T-helper 22 cell (primary cell): ENCODE measurements around the gene SRRM3.
A peak's percentile ranks its signal among the peaks of the same experiment; 100 is the strongest.
"Not testable (repeated sequence)": the region's sequence is repeated elsewhere in the genome, so short reads cannot be mapped to it uniquely, and the experiment has no call there.

Experiments used
- DNase-seq: peaks from one replicate; pipeline ENCODE4 v3.0.0-alpha.2; 2020; ENCODE audit warnings: low read depth

The SRRM3 gene

DNA sequence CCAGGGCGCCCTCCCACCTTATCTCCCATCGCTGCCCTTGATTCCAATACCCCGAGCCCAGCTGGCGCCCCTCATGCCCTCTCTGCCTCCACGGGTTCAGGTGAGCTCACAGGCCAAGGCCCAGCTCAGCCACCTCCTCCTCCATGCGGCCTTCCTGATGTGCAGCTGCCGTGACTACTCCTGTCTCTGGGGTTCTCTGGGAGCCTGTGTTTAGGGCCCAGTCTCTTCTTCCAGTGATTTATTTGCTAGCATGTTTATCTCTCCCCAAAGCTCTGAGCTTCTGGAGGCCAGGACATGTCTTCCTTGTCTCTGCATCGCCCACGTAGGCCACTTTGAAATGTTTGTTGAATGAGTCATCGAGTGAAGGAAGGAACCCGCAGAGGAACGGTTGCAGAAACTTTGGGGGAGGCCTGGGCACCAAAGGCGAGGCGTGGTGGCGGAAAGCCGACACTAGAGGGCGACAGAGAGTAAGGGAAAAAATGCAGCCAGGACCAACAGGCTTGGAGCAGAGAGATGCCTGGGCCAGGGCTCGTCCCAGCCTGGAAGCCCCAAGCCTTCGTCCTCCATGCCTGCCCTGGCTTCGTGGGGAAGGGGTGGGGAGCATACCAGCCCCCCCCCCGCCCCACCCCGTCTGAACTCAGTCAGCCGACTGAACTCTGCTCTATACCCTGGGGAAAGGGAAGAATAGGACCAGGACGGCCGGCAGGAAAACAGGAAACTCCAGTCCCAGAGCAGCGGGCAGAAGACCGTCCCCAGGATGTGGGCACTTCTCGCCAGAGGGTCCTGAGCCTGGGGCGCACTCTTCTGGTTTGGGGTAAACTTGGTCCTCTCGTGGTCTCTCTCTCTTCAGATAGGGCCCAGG is 89.9 kb downstream of the SRRM3 start:
- peak; percentile 58 for DNase-seq

DNA sequence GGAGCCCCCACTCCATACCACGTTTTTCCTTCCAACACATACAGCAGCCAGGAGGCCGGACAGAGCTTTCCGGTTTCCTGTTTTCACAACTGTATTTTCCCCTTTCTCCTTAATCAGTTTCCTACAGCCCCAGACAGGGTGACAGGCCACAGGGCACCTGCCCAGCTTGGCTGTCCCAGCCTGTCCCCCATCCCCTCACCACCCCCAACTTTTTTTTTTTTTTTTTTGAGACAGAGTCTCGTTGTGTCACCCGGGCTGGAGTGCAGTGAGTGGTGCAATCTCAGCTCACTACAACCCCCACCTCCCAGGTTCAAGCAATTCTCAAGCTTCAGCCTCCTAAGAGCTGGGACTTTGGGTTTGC is 90.5 kb downstream of the SRRM3 start:
- no peak for DNase-seq

DNA sequence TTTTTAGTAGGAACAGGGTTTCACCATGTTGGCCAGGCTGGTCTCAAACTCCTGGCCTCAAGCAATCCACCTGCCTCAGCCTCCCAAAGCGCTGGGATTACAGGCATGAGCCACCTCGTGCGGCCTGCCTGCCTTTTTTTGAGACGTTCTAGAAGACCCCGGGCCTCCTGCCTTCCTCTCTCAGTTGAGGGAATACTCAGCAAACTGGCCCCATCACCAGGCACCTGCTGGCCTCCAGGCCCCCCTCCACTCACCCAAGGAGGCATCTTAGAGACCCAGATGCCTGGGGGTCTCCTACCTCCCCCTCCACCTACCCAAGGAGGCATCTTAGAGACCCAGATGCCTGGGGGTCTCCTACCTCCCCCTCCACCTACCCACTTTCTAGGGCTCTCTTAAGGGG is 91.2 kb downstream of the SRRM3 start:
- DNase-seq, result not testable (repeated sequence)

DNA sequence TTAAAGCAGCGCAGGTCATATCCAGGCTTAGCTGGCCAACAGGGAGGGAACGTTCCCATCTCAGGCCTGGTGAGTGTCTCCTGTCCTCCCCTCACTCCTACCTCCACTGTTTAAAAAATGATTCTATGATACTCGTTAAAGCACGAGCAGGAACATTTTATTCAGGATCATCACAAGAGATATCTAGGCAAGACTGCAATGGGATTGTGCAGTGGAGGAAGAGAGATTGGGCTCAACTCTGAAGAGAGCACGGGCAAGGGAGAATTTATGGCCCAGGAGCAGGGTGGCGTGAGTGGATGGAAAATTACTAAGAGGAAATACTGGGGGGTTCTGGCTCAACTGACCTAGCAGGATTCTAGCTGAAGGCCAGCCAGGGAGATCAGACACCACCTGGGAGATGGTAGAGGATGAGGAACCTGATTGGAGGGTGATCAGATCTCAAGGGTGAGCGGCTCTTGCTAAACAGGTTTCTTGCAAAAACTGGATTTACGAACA is 91.8 kb downstream of the SRRM3 start:
- DNase-seq, result no peak

DNA sequence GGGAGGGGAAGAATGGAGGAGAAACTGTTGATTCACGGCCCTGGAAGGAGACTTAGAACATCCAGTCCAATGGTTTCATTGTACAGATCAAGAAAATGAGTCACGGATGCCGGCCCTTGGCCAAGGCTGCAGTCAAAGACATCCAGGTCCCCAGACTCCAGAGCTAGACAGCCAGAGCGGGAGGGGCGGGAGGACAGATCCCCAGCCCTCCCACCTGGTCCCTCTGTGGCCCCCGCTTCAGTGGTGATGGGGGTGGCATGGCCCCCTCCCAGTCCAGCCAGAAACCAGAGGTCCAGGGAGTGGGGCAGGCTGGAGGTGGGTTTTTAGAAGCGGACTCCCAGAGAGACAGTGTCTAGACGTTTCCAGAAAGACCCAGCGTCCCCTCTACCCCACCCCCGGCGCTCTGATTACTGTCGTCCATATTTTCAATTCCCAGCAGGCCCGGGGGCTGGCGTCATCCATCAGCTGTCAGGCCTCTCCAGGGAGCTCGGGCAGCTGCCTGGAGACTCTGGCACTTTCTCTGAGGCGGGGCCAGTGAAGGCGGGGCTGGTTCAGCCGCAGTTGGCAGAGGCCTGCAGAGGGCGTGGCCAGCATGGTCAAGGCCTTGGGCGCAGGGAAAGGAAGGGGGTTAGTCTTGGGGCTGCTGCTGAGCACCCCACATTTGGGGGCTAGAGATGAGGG is 92.8 kb downstream of the SRRM3 start:
- DNase-seq, result no peak

DNA sequence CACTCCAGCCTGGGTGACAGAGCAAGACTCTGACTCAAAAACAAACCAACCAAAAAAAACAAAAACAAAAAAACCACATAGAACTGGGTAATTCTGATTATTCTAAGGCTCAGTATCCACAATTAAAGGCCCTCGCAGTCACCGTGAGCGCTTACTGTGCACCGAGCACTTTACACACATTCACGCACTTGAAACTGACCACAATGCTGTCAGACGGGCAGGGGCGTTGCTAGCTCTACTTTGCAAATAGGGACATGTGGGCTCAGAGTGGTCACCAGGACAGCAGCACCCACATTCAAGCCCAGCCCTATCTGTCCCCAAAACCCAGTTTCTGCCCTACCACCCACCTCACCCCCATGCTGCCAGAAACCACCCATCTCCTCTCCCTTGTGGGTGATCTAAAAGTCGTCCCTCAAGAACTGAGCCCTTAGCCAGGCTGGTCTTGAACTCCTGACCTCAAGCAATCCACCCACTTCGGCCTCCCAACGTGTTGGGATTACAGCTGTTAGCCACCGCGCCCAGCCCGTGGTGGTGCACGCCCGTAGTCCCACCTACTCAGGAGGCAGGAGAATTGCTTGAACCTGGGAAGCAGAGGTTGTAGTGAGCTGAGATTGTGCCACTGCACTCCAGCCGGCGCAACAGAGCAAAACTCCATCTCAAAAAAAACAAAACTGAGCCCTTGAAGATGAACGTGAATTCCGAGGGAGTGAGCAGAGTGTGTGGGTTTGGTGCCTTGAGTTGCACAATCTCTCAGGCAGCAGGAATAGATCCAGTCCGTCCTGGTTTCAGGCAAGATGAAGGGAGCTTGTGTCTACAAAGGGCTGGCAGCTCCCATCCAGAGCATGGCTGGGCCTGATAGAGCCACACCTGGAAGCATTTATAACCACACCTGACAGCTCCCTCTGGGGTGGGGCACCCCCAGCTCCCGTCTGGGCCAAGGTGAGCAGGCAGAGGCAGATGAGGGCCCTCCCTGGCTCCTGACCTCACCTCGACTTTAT is 95.3 kb downstream of the SRRM3 start:
- DNase-seq, result no peak

DNA sequence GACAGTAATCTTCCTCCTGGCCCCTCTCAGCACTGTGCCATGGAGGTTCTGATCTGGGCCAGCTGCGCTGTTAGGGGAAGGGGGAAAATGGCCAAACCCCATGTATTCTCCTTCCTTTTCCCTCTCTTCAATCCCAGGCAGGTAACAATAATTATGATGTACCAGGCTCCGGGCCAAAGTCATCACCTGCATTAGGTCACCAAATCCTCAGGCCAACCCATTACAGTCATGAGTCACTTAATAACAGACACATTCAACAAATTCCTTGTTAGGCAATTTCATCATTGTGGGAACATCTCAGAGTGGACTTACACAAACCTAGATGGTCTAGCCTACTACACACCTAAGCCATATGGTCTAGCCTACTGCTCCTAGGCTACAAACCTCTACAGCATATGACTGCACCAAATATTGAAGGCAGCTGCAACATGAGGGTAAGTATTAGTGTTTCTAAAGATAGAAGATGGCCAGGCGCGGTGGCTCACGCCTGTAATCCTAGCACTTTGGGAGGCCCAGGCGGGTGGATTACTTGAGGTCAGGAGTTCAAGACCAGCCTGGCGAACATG is 98.6 kb downstream of the SRRM3 start:
- DNase-seq, result no peak

DNA sequence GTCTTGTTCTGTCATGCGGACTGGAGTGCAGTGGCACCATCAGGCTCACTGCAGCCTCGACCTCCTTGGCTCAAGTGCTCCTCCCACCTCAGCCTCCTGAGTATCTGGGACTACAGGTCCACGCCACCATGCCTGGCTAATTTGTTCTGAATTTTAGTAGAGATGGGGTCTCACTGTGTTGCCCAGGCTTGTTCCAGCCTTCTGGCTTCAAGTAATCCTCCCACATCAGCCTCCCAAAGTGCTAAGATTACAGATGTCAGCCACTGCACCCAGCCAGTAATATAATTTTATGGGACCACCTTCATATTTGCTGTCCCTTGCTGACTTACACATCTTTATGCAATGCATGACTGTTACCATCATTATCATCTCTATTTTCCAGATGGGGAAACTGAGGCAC is 99.3 kb downstream of the SRRM3 start:
- no peak for DNase-seq

DNA sequence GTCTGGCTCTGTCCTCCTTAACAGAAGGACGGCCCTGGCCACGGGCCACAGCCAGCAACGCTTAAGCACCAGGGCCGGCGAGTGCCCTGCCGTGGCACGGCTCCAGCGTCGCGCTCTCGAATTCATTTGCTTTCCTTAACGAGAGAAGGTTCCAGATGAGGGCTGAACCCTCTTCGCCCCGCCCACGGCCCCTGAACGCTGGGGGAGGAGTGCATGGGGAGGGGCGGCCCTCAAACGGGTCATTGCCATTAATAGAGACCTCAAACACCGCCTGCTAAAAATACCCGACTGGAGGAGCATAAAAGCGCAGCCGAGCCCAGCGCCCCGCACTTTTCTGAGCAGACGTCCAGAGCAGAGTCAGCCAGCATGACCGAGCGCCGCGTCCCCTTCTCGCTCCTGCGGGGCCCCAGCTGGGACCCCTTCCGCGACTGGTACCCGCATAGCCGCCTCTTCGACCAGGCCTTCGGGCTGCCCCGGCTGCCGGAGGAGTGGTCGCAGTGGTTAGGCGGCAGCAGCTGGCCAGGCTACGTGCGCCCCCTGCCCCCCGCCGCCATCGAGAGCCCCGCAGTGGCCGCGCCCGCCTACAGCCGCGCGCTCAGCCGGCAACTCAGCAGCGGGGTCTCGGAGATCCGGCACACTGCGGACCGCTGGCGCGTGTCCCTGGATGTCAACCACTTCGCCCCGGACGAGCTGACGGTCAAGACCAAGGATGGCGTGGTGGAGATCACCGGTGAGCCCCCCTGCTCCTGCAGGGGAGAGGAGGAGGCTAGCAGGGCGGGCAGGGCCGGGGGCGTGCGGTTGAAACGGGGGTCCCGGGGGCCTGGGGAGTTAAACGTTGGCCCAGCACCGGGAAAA is 100.9 kb downstream of the SRRM3 start, which contains the start of gene HSPB1:
TSS of gene HSPB1 (plus strand) at position 327 of the 855 bp plus-strand sequence. CDS start at position 367, 40 bp downstream.
- DNase-seq, result peak; percentile 62

DNA sequence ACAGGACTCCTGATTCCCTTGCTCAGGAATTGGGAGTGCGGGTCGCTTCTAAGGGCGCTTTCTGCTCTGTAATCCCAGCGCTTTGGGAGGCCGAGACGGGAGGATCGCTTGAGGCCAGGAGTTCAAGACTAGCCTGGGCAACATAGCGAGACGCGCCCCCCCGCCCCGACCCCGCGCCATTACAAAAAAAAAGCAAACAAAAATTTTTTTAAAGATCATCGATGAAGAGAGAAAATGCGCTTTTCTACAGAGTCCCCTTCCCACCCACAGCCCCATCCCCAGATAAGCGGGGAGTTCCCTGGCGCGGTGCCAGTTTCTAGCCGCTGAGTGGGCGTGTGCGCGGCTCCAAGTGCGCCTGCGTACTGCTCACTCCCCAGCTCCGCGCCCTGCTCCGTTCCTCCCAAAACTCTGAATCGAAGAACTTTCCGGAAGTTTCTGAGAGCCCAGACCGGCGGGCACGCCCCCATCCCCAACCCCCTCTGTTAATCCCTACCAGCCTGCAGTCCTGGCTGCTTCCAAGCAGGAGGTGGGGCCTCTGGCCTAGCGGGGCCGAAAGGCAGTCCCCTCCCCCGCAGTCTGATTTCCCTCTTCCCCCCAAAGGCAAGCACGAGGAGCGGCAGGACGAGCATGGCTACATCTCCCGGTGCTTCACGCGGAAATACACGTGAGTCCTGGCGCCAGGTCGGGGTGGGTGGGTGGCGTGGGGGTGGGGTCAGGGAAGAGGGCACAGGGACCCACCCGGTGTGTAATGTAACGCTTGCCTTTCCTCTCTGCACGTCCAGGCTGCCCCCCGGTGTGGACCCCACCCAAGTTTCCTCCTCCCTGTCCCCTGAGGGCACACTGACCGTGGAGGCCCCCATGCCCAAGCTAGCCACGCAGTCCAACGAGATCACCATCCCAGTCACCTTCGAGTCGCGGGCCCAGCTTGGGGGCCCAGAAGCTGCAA is 101.8 kb downstream of the SRRM3 start:
- peak; percentile 71 for DNase-seq

DNA sequence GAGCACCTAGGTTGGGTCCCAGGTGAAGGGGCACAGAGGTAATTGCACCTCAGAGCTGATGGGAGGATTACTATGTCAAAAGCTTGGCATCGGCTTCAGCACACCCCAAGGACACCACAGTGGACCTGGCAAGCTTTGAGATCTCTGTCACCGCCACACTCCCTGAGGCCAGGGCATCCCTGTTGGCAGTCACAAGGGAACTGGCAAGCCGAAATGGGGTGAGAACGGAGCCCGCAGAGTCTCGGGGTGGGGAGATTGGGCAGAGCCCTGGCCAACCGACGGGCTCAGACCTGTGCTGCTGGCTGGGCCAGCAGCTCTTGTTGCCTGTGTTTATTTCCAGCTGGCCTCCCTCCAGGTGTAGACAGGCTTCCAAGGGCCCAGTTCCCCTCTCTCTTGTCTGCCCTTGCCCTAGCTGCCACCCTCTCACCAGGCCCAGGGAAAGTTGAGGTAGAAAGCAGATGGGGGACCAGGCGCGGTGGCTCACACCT is 103.2 kb downstream of the SRRM3 start:
- DNase-seq, result no peak

DNA sequence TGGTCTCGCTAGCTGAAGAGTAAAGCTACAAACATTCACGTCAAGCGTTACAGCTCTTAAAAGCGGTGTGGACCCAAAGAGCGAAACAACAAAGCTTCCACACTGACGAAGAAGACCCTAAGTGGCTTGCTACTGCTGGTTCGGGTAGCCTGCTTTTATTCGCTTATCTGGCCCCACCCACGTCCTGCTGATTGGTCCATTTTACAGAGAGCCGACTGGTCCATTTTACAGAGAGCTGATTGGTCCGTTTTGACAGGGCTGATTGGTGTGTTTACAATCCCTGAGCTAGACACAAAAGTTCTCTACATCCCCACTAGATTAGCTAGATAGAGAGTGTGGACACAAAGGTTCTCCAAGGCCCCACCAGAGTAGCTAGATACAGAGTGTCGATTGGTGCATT is 107.2 kb downstream of the SRRM3 start:
- not testable (repeated sequence) for DNase-seq

DNA sequence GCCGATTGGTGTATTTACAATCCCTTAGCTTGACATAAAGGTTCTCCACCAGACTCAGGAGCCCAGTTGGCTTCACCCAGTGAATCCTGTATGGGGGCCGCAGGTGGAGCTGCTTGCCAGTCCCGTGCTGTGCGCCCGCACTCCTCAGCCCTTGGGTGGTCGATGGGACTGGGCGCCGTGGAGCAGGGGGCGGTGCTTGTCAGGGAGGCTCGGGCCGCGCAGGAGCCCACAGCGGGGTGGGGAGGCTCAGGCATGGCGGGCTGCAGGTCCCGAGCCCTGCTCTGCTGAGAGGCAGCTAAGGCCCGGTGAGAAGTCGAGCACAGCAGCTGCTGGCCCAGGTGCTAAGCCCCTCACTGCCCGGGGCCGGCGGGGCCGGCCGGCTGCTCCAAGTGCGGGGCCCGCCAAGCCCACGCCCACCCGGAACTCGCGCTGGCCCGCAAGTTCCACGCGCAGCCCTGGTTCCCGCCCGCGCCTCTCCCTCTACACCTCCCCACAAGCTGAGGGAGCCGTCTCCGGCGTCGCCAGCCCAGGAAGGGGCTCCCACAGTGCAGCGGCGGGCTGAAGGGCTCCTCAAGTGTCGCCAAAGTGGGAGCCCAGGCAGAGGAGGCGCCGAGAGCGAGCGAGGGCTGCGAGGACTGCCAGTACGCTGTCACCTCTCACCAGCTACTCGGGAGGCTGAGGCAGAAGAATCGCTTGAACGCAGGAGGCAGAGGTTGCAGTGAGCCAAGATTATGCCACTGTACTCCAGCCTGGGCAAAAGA is 107.8 kb downstream of the SRRM3 start:
- not testable (repeated sequence) for DNase-seq

DNA sequence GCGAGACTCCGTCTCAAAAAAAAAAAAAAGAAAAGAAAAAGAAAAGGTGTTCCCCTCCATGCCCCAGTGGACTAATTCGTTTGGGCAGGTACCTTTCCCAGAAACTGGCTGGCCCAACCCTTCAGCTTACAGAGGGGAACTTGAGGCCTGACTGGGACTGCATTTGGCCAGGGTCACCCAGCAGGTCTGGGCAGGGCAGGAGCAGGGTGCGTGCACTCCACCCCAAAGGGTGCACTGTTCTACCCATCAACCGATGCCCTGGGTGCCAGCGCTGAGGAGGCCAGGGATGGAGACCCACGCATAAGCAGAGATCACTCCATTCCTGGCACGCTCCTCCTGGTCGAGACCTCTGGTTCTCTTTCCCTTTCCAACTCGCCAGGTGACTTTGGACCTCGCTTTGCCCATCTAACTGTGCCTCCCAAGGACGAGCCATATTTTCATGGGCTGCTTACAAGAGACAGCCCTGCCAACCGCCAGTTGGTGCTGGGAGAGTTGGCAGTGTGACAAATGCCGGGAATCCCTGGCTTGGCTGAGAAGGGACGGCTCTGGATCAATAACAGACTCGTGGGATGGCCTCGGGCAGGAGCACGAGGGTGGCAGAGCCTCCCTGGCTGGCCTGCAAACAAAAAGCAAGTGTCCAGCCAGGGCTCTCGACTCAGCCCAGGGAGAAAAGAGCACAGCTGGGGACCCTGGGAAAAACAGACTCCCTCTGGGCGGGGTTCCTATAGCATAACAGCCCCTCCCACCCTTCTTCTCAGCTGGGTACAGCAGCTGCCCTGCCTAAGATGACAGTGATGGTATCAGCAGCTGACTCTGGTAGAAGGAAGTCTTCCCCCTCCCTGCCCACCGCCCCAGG is 108.6 kb downstream of the SRRM3 start:
- DNase-seq, result no peak

DNA sequence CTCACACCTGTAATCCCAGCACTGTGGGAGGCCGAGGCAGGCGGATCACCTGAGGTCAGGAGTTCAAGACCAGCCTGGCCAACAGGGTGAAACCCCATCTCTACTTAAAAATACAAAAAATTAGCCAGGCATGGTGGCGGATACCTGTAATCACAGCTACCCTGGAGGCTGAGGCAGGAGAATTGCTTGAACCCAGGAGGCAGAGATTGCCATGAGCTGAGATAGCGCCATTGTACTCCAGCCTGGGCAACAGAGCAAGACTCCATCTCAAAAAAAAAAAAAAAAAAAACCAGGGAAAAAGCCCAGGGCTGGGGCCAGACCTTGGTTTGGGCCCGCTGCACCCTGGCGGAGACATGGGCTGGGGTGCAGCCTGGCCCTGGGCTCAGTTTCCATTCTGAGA is 110.1 kb downstream of the SRRM3 start:
- not testable (repeated sequence) for DNase-seq

DNA sequence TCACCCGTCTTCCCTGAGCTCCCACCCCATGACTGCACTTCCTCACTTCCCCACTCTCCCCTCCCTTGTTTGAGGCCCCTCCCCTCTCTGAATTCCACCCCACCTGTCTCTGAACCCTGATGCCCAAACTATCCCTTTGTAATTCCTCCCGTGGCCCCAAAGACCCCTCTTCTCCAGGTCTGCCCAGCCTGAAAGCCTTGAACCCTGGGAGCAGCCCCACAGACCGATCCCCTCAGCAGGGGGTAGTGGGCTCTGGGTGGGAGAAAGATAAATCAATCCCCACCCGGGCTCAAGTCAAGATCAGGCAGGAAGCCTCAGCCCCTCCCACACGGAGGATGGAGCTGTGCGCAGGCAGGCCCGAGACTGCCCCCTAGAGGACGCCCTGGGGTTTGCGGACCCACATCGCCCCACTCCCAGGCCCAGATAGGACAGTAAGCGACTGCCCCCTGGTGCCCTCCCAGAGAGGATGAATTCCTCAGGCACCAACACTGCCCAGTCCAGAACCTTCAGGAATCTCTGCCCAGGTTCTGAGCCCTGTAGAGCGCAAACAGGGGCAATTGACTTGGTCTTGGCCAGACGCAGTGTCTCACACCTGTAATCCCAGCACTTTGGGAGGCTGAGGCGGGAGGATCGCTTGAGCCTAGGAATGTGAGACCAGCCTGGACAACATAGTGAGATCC is 112.5 kb downstream of the SRRM3 start:
- DNase-seq, result peak; percentile 81

DNA sequence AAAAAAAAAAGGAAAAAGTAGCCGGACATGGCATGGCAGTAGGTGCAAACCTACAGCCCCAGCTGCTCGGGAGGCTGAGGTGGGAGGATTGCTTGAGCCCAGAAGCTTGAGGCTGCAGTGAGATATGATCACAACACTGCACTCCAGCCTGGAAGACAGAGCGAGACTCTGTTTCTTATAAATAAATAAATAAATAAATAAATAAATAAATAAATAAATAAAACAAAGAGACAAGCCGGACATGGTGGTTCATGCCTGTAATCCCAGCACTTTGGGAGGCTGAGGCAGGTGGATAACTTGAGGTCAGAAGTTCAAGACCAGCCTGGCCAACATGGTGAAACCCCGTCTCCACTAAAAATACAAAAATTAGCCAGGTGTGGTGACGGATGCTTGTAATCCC is 113.0 kb downstream of the SRRM3 start:
- DNase-seq, result not testable (repeated sequence)
